Measurements from ENCODE around the gene PRKAG1.

The PRKAG1 gene

DNA sequence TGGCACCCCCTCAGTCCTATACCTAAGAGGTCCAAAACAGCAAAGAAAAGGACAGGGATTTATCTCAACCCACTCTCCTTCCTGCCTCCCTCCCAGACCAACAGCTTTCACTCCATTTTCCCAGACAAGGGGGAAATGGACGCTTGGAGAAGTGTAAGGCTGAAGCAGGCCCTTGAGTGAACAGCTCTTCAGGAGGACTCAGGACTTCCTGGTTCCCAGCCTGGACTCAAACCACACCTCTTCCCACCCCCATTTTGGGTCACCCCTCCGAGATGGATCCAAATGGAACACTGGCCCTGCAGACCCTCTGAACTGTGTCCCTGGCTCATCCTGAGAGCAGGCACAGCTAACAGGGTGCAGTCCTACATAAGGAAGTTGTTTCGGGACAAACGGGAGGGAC is 39.3 kb upstream of the PRKAG1 start:
- TF ChIP-seq, protein P1, sequence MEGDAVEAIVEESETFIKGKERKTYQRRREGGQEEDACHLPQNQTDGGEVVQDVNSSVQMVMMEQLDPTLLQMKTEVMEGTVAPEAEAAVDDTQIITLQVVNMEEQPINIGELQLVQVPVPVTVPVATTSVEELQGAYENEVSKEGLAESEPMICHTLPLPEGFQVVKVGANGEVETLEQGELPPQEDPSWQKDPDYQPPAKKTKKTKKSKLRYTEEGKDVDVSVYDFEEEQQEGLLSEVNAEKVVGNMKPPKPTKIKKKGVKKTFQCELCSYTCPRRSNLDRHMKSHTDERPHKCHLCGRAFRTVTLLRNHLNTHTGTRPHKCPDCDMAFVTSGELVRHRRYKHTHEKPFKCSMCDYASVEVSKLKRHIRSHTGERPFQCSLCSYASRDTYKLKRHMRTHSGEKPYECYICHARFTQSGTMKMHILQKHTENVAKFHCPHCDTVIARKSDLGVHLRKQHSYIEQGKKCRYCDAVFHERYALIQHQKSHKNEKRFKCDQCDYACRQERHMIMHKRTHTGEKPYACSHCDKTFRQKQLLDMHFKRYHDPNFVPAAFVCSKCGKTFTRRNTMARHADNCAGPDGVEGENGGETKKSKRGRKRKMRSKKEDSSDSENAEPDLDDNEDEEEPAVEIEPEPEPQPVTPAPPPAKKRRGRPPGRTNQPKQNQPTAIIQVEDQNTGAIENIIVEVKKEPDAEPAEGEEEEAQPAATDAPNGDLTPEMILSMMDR (conservative IDR thresholded peaks at IDR 0.05; ENCODE audit: low read depth, low read length) = no peak
- Histone ChIP-seq H2AFZ (ENCODE audit: low read depth) (no peak overlapping the region), H3K27me3 (ENCODE audit: insufficient read depth, low read depth) (no peaks in the 10 kb centered on the region), H3K36me3 (ENCODE audit: insufficient read depth) (peaks cover under 1% of the 10 kb centered on the region; the same call in 1 of the 2 replicates), H3K27ac (no peak overlapping the region), H3K79me2 (ENCODE audit: insufficient read depth, low read depth) (peaks cover 61% of the 10 kb centered on the region), H3K4me1 (ENCODE audit: low read depth, poor library complexity, severe bottlenecking) (peaks cover 35% of the 10 kb centered on the region), H3K4me2 (peak overlapping the region; percentile 84), H3K9ac (peak overlapping the region; percentile 97; the same call in 1 of the 2 replicates), H3K4me3 (IDR thresholded peaks at IDR 0.05; ENCODE audit: insufficient read depth, low read depth, low read length) (peak overlapping the region; percentile 4), H4K20me1 (ENCODE audit: insufficient read depth) (peaks cover 29% of the 10 kb centered on the region)

DNA sequence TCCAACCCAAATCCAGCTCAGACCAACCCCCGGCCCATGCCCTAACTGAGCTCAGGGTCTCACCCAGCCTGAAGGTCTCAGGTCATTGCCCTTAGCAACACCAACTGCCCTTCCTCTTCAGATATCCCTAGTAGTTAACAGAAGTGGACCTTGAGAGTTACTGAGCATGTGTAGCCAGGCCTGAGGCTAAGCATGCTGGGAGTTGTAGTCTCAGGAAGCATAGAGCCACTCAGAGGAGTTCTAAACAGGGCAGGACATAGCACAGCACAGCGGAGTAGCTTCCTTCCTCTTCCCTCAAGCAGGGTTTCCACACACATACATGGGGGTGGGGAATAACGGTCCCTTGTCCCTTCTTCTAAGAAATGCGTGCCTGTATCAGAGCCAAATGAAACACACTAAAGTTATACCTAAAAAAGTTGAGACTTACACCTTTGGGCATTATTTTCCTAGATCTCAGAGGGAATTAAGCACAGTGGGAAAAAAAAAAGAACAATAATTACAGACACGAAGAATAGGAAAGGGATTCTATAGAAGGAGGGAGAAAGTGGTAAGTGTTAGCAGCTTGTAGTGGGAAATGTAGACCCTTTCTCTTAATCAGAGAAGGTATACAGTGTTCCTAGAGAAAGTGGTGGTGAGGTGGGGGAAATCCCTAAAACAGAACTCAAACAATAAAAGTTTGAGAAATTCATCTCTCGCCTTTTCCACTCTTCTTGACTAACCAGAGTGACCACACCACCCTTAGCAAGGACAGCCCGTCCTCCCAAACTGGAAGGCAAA is 37.6 kb upstream of the PRKAG1 start:
- Histone ChIP-seq H4K20me1 (ENCODE audit: insufficient read depth) (peaks cover 29% of the 10 kb centered on the region), H3K9ac (no peak overlapping the region), H2AFZ (ENCODE audit: low read depth) (no peak overlapping the region), H3K4me3 (IDR thresholded peaks at IDR 0.05; ENCODE audit: insufficient read depth, low read depth, low read length) (no peak overlapping the region), H3K27me3 (ENCODE audit: insufficient read depth, low read depth) (no peaks in the 10 kb centered on the region), H3K79me2 (ENCODE audit: insufficient read depth, low read depth) (peaks cover 61% of the 10 kb centered on the region), H3K27ac (no peak overlapping the region), H3K4me2 (peak overlapping the region; percentile 84; the same call in 1 of the 2 replicates), H3K4me1 (ENCODE audit: low read depth, poor library complexity, severe bottlenecking) (peaks cover 27% of the 10 kb centered on the region), H3K36me3 (ENCODE audit: insufficient read depth) (peaks cover 15% of the 10 kb centered on the region; the same call in 1 of the 2 replicates)
- TF ChIP-seq, protein P1 (conservative IDR thresholded peaks at IDR 0.05; ENCODE audit: low read depth, low read length) = no peak

DNA sequence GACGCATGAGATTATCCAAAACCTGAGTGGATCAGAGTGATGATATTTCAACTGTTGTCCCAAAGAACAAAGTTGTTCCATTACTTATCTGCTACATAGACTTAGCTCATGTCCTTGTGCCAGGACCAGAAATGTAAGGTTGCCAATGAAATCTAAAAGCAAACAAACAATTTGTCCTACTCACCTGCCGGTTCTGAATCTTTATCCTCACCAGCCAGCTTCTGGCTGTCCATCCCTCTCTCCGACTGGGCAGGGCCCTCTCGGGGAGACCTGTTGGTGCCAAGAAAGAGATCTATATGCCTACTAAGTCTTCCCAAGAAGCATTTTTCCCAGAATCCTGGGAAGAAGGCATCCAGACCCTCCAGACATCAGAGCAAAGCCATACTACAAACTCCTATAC is 36.5 kb upstream of the PRKAG1 start:
- no peak overlapping the region for H3K4me2 ChIP-seq
- peaks cover 57% of the 10 kb centered on the region for H3K79me2 ChIP-seq (ENCODE audit: insufficient read depth, low read depth)
- peaks cover 27% of the 10 kb centered on the region for H3K4me1 ChIP-seq (ENCODE audit: low read depth, poor library complexity, severe bottlenecking)
- peaks cover 29% of the 10 kb centered on the region for H4K20me1 ChIP-seq (ENCODE audit: insufficient read depth)
- TF ChIP-seq, protein P1 (conservative IDR thresholded peaks at IDR 0.05; ENCODE audit: low read depth, low read length) = no peak
- no peak overlapping the region for H3K4me3 ChIP-seq (IDR thresholded peaks at IDR 0.05; ENCODE audit: insufficient read depth, low read depth, low read length)
- no peak overlapping the region for H2AFZ ChIP-seq (ENCODE audit: low read depth)
- H3K27me3 ChIP-seq (ENCODE audit: insufficient read depth, low read depth) = no peaks in the 10 kb centered on the region
- peaks cover 15% of the 10 kb centered on the region; the same call in 1 of the 2 replicates for H3K36me3 ChIP-seq (ENCODE audit: insufficient read depth)
- H3K9ac ChIP-seq = no peak overlapping the region
- H3K27ac ChIP-seq = no peak overlapping the region

DNA sequence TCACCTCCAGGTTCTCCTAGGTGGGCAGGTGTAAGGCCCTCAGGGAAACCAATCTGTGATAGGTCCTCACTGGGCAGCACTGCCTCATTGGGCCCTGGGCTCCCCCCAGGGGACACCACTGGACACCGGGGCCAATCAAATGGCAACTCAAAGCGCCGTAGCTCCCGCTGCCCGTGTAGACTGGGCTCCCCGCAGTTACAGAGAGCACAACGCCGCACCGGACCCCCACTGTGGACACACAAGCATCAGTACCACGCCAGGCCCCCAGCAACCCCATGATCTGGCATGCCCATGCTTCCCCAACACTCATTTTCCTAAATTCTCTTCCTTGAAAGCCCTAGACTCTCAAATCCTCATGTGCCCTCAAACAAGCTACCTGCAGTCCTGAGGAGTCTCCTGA is 35.9 kb upstream of the PRKAG1 start:
- TF ChIP-seq, protein P1 (conservative IDR thresholded peaks at IDR 0.05; ENCODE audit: low read depth, low read length) = no peak
- peaks cover 51% of the 10 kb centered on the region for H3K79me2 ChIP-seq (ENCODE audit: insufficient read depth, low read depth)
- no peak overlapping the region for H3K4me2 ChIP-seq
- H4K20me1 ChIP-seq (ENCODE audit: insufficient read depth) = peaks cover 29% of the 10 kb centered on the region
- no peak overlapping the region for H3K4me3 ChIP-seq (IDR thresholded peaks at IDR 0.05; ENCODE audit: insufficient read depth, low read depth, low read length)
- peaks cover 15% of the 10 kb centered on the region; the same call in 1 of the 2 replicates for H3K36me3 ChIP-seq (ENCODE audit: insufficient read depth)
- H3K27me3 ChIP-seq (ENCODE audit: insufficient read depth, low read depth) = no peaks in the 10 kb centered on the region
- no peak overlapping the region for H3K9ac ChIP-seq
- peaks cover 27% of the 10 kb centered on the region for H3K4me1 ChIP-seq (ENCODE audit: low read depth, poor library complexity, severe bottlenecking)
- no peak overlapping the region for H3K27ac ChIP-seq
- no peak overlapping the region for H2AFZ ChIP-seq (ENCODE audit: low read depth)

Data from KMS-11 (cell line).